Measurements from ENCODE around the gene DEAF1.

The DEAF1 gene

GRCh38 chr11:597166-597725, 97.8 kb downstream of the DEAF1 start:
- in situ Hi-C loops (cut with MboI; ENCODE audit: low sequenced_read_pairs): no loop called here

- in situ Hi-C loops (cut with MboI; ENCODE audit: low sequenced_read_pairs): no loop called here
These were observed 98.6 kb downstream of the DEAF1 start for GRCh38 chr11:596374-596773.

GRCh38 chr11:595400-595799, 99.6 kb downstream of the DEAF1 start:
- in situ Hi-C loops (cut with MboI; ENCODE audit: low sequenced_read_pairs): no loop called here
